SK-N-MC (cell line): ENCODE data around the gene RALGPS1.

Experiments used
- EZH2 ChIP-seq: fragments of 200-600 bp; sonication (generic); IDR thresholded peaks from one replicate; pipeline ENCODE4 v1.6.1; 2017; ENCODE audit warnings: antibody characterized with exemption
- POLR2AphosphoS5 ChIP-seq: IDR thresholded peaks from 2 replicates; pipeline ENCODE4 v1.6.1; 2012; ENCODE audit warnings: mild to moderate bottlenecking, low read depth, low read length, borderline replicate concordance

DNA sequence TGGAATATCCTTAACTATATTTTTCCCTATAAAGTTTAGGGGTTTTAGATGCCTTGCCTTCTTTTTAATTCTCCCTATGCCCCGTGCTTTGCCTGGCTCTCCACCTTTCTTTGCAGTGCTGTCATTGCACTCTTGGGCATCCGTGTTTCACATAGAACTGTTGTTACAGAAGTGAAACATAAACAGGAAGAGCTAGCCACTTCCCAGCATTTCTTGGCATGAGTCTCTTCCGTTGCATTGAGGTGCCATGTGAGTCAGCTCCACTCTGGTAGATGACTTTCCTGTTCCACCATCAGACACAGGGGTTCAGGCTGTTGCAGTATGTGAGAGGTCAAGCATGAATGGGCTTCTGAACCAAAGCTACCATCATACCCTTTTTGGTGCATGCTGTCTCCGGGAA lies 134.5 kb downstream of the RALGPS1 start:
- TF ChIP-seq EZH2 (no peak), POLR2AphosphoS5 (no peak)
